Endothelial cell of umbilical vein (primary cell): ENCODE measurements around the gene PRKAR2B. TPM values are rescaled to one million over a fixed set of nuclear protein-coding genes. Genes with fewer than 3 reads are reported as not detected.

Source experiments
- BruUV-seq: library from RNA; stranded (reverse); fragments of 400-500 nt; replicated peaks from 2 replicates; lab custom pipeline; 2021; lab: Mats Ljungman, UMichigan
- CTCF ChIA-PET: fragments of 300-600, 350-600 bp; sonication (Branson Sonifier 250); formaldehyde crosslinking; loops from one replicate; lab custom pipeline; 2021; ENCODE audit warnings: antibody characterized with exemption, inconsistent platforms; lab: Charles Lee
- POLR2A ChIA-PET: fragments of 300-600, 350-600 bp; sonication (Branson Sonifier 250); formaldehyde crosslinking; loops from one replicate; lab custom pipeline; 2021; ENCODE audit warnings: antibody characterized with exemption, inconsistent platforms; lab: Charles Lee
- DNase-seq: peaks from one replicate; pipeline ENCODE4 v3.0.0-alpha.2; 2011; ENCODE audit warnings: low read depth, low spot score
- FAIRE-seq: peaks from 2 replicates; lab custom pipeline; 2011; peaks lifted over from hg19 to GRCh38; lab: Jason Lieb, UNC
- H2AFZ ChIP-seq: 2 replicates; pipeline ENCODE4 v1.6.0; 2012; ENCODE audit warnings: low read depth, low read length, control low read depth, inconsistent platforms
- H3K27ac ChIP-seq: 2 replicates; pipeline ENCODE4 v1.5.1; 2011; ENCODE audit warnings: low read depth, mild to moderate bottlenecking, control low read depth, low read length, moderate library complexity; ENCODE audit not compliant: insufficient read depth
- H3K27me3 ChIP-seq, 2 experiments: 2 replicates each; pipeline versions ENCODE4 v1.6.0 to v1.6.1; 2011; ENCODE audit warnings: low read length in 2 of 2, mixed read lengths in 1 of 2; ENCODE audit not compliant: control insufficient read depth in 2 of 2, insufficient read depth in 2 of 2
- H3K36me3 ChIP-seq, 2 experiments: 2 replicates in 1 of 2; 3 replicates in 1 of 2; pipeline ENCODE4 v1.5.1; 2011; ENCODE audit warnings: low read length in 2 of 2, mild to moderate bottlenecking in 1 of 2, moderate library complexity in 1 of 2; ENCODE audit not compliant: control insufficient read depth in 2 of 2, insufficient read depth in 2 of 2; ENCODE audit errors: extremely low read depth in 1 of 2
- H3K4me1 ChIP-seq: 3 replicates; pipeline ENCODE4 v1.5.1; 2011; ENCODE audit warnings: mild to moderate bottlenecking, low read length; ENCODE audit not compliant: control insufficient read depth, insufficient read depth; ENCODE audit errors: extremely low read depth
- H3K4me2 ChIP-seq: 2 replicates; pipeline ENCODE4 v1.6.1; 2011; ENCODE audit warnings: low read length, control low read depth, mixed read lengths; ENCODE audit not compliant: insufficient read depth
- H3K4me3 ChIP-seq, 3 experiments: fragments of 200-600 bp in 1 of 3; sonication (generic), shearing (Covaris generic) in 1 of 3; replicated peaks in 1 of 3; 2 replicates each; pipeline ENCODE4 v1.5.1; 2011 to 2016; ENCODE audit warnings: control low read depth in 3 of 3, low read length in 3 of 3, mild to moderate bottlenecking in 2 of 3, inconsistent platforms in 1 of 3, low read depth in 1 of 3, moderate library complexity in 1 of 3; ENCODE audit not compliant: insufficient read depth in 1 of 3
- H3K79me2 ChIP-seq: 2 replicates; pipeline ENCODE4 v1.6.0; 2012; ENCODE audit warnings: low read length, inconsistent platforms; ENCODE audit not compliant: control insufficient read depth, insufficient read depth
- H3K9ac ChIP-seq: replicated peaks from 2 replicates; pipeline ENCODE3; 2011; ENCODE audit warnings: low read length, control low read depth; ENCODE audit not compliant: insufficient read depth; ENCODE audit errors: extremely low read depth
- H3K9me1 ChIP-seq: replicated peaks from 3 replicates; pipeline ENCODE4 v1.6.0; 2011; ENCODE audit warnings: mild to moderate bottlenecking, low read length; ENCODE audit not compliant: control insufficient read depth, insufficient read depth; ENCODE audit errors: extremely low read depth
- H3K9me3 ChIP-seq: replicated peaks from 2 replicates; pipeline ENCODE4 v1.5.1; 2012; ENCODE audit warnings: low read length, inconsistent platforms; ENCODE audit not compliant: control insufficient read depth, insufficient read depth
- H4K20me1 ChIP-seq: replicated peaks from 2 replicates; pipeline ENCODE3; 2011; ENCODE audit warnings: mild to moderate bottlenecking, low read length; ENCODE audit not compliant: control insufficient read depth, insufficient read depth; ENCODE audit errors: extremely low read depth
- FOS ChIP-seq: IDR thresholded peaks from 2 replicates; pipeline ENCODE4 v1.6.1; 2011; ENCODE audit warnings: mild to moderate bottlenecking, low read length, moderate library complexity, borderline replicate concordance; ENCODE audit not compliant: insufficient read depth
- POLR2A ChIP-seq: IDR thresholded peaks from 2 replicates; pipeline ENCODE4 v1.6.1; 2012; ENCODE audit warnings: low read depth, mild to moderate bottlenecking, control low read depth, low read length
- dilution Hi-C: fragments of 300-500 bp; cut with MboI; formaldehyde crosslinking; loops from one replicate; pipeline ENCODE4 v1.15.0; 2019; ENCODE audit warnings: low sequenced_read_pairs; ENCODE audit not compliant: extremely low pct_ligation_motif_present
- intact Hi-C: fragments of 100-400 bp; cut with micrococcal nuclease; formaldehyde crosslinking; loops from one replicate; pipeline ENCODE4 v1.10.0; 2022
- polyA plus RNA-seq, 4 experiments: library from polyadenylated mRNA; depleted of rRNA in 3 of 4; stranded (reverse) in 3 of 4; unstranded in 1 of 4; fragments of >200 nt; gene quantifications; 2 replicates each; pipeline versions ENCODE4 v1.2.1 to v1.2.3, GENCODE V29; 2011 to 2012; ENCODE audit warnings: missing spikeins in 1 of 4
- total RNA-seq: library from RNA; stranded (reverse); gene quantifications from 2 replicates; pipeline ENCODE4 v1.2.3, GENCODE V29; 2021
- TF ChIP-seq, protein P1 (sequence below), 2 donors: IDR thresholded peaks; 1 replicate in 1 of 2; 2 replicates in 1 of 2; pipeline ENCODE4 v1.5.1; 2011; ENCODE audit warnings: low read length in 2 of 2, mild to moderate bottlenecking in 2 of 2, moderate library complexity in 2 of 2, control low read depth in 1 of 2, inconsistent platforms in 1 of 2, low read depth in 1 of 2; ENCODE audit not compliant: insufficient read depth in 1 of 2; ENCODE audit errors: extremely low read depth in 1 of 2
- TF ChIP-seq, protein P2 (sequence below): IDR thresholded peaks from 2 replicates; pipeline ENCODE4 v1.6.1; 2011; ENCODE audit not compliant: insufficient read depth, insufficient read length

PRKAR2B gene
- total and polyA plus RNA-seq, 2 donors (not counting 3 experiments of a cell fraction or from before 2014, with no cell fraction given), result 10.7 to 39.8 TPM

DNA sequence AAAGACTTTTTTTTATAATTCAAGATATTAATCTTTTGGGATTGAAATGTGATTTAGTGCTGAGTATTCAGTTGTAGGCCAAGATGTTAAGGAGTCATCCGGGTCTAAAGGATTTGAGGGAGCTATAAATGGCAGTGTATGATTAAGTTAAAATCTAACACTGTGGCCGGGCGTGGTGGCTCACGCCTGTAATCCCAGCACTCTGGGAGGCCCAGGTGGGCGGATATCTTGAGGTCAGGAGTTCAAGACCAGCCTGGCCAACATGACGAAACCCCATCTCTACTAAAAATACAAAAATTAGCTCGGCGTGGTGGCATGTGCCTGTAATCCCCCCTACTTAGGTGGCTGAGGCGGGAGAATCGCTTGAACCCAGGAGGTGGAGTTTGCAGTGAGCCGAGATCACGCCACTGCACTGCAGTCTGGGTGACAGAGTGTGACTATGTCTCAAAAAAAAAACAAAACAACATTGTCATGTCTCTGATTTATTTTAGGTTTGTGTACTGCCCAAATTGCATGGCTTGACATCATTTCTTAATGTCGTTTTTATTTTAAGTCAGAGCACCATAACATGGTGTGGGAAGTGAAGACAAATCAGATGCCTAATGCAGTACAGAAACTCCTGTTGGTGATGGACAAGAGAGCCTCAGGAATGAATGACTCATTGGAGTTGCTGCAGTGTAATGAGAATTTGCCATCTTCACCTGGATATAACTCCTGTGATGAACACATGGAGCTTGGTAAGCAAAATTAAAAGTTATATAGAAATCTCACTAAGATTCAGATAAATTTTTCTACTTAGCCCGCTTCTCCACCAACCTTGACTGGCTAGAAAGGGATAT is 135.0 kb downstream of the PRKAR2B start:
- CTCF ChIA-PET, result interaction anchor here (0.9 to 1.7 kb wide), 5 partner anchors 10 to 232 kb away, joined by 5 to 9 read pairs (median 6); partner anchors contain the start of gene HBP1
- POLR2A ChIA-PET, result interaction anchor here (1.0 to 1.5 kb wide), 2 partner anchors 10 to 11 kb away, joined by 5 to 7 read pairs; partner anchors contain the start of gene HBP1
- H4K20me1 ChIP-seq, result peaks cover 4% of the 10 kb centered on the region
- dilution Hi-C loops (no loop called here), intact Hi-C loops (no loop called here)
- FAIRE-seq (no peak), DNase-seq (no peak)
- H3K9me1 ChIP-seq, result no peaks in the 10 kb centered on the region
- no peak overlapping the region for H3K27ac ChIP-seq
- TF ChIP-seq FOS (peak; percentile 42), POLR2A (no peak)
- TF ChIP-seq, protein P1, sequence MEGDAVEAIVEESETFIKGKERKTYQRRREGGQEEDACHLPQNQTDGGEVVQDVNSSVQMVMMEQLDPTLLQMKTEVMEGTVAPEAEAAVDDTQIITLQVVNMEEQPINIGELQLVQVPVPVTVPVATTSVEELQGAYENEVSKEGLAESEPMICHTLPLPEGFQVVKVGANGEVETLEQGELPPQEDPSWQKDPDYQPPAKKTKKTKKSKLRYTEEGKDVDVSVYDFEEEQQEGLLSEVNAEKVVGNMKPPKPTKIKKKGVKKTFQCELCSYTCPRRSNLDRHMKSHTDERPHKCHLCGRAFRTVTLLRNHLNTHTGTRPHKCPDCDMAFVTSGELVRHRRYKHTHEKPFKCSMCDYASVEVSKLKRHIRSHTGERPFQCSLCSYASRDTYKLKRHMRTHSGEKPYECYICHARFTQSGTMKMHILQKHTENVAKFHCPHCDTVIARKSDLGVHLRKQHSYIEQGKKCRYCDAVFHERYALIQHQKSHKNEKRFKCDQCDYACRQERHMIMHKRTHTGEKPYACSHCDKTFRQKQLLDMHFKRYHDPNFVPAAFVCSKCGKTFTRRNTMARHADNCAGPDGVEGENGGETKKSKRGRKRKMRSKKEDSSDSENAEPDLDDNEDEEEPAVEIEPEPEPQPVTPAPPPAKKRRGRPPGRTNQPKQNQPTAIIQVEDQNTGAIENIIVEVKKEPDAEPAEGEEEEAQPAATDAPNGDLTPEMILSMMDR (IDR thresholded peaks at IDR 0.05; ENCODE audit: extremely low read depth in 1 of 2, insufficient read depth in 1 of 2, low read depth in 1 of 2, low read length in 2 of 2), result no peak
- TF ChIP-seq, protein P2, sequence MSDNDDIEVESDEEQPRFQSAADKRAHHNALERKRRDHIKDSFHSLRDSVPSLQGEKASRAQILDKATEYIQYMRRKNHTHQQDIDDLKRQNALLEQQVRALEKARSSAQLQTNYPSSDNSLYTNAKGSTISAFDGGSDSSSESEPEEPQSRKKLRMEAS, result no peak
- H3K4me2 ChIP-seq, result no peak overlapping the region
- no peak overlapping the region for H2AFZ ChIP-seq
- no peak overlapping the region for H3K4me3 ChIP-seq
- H3K9ac ChIP-seq, result no peak overlapping the region
- no peaks in the 10 kb centered on the region for H3K27me3 ChIP-seq
- H3K36me3 ChIP-seq, result peaks cover 0 to 5% of the 10 kb centered on the region in 2 experiments
- H3K4me1 ChIP-seq, result peaks cover 27% of the 10 kb centered on the region
- H3K9me3 ChIP-seq, result no peaks in the 10 kb centered on the region
- no TSS peak for BruUV-seq
- H3K79me2 ChIP-seq, result peaks cover 41% of the 10 kb centered on the region
